Measurements from ENCODE around the gene CTF1. TPM values are rescaled to one million over a fixed set of nuclear protein-coding genes. Genes with fewer than 3 reads are reported as not detected.
"Not testable (repeated sequence)": the region's sequence is repeated elsewhere in the genome, so short reads cannot be mapped to it uniquely, and the experiment has no call there.

CTF1 gene
- total RNA-seq, 4 donors from 2014 or later, result 5.1 to 14.6 (median 6.2) TPM

- no peaks in the 10 kb centered on the region for H3K9me3 ChIP-seq
- H3K36me3 ChIP-seq, result peaks cover 0 to 16% of the 10 kb centered on the region in 2 donors
- H3K27ac ChIP-seq, result no peak overlapping the region
- H3K27me3 ChIP-seq, result no peaks in the 10 kb centered on the region
- no CpG with 5 or more reads among the region's 3 CpGs for WGBS, 2 donors (ENCODE audit: low coverage in 1 of 2)
- H3K4me3 ChIP-seq, result no peak overlapping the region
- ATAC-seq, result no peak
- no peaks in the 10 kb centered on the region for H3K4me1 ChIP-seq
- TF ChIP-seq POLR2A (IDR thresholded peaks at IDR 0.05) (no peak), POLR2AphosphoS5 (IDR thresholded peaks at IDR 0.05) (no peak), EP300 (IDR thresholded peaks at IDR 0.05) (no peak), CTCF (IDR thresholded peaks at IDR 0.05) (no peak)
Measured at GRCh38 chr16:30858111-30858495, 38.3 kb upstream of the CTF1 start.

DNA sequence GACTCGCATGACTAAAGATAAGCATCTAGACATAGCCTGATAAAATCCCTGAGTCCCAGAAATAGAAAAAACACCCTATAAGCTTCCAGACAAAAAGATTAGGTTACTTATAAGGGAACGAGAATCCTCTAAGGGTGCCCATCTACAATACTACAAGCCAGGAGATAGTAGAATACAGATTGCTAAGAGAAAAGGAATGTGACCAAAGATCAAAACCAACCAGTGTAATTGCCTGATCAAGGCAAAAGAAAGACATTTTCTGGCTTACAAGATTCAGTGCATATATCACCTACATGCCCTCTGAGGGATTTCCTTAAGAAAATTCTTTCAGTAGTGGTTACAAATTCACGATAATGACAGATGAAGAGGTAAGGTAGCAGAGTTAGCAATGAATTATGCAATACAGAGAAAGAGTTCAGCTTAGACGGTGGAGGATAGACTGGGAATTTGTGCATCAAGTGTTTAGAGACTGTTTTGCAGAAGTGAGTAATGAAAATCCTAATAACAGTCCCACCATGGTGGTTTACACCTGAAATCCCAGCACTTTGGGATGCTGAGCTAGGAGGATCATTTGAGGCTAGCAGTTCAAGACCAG is 37.5 kb upstream of the CTF1 start:
- 78 to 100% methylated on average over 1 to 4 of the region's 4 CpGs for WGBS, 2 donors (ENCODE audit: low coverage in 1 of 2)

GRCh38 chr16:30860729-30861128 is 35.7 kb upstream of the CTF1 start:
- H3K36me3 ChIP-seq, ATAC-seq: not testable (repeated sequence)
- WGBS, 2 donors (ENCODE audit: low coverage in 1 of 2), result 77 to 92% methylated on average over 2 to 4 of the region's 7 CpGs

More for the DNA sequence above, 37.5 kb upstream of the CTF1 start:
- peaks cover 0 to 7% of the 10 kb centered on the region in 2 donors for H3K36me3 ChIP-seq
- no peaks in the 10 kb centered on the region for H3K27me3 ChIP-seq
- TF ChIP-seq POLR2AphosphoS5 (IDR thresholded peaks at IDR 0.05) (no peak), CTCF (IDR thresholded peaks at IDR 0.05) (no peak), POLR2A (IDR thresholded peaks at IDR 0.05) (no peak), EP300 (IDR thresholded peaks at IDR 0.05) (no peak)
- no peak overlapping the region for H3K27ac ChIP-seq
- H3K9me3 ChIP-seq, result no peaks in the 10 kb centered on the region
- no peak for ATAC-seq
- no peak overlapping the region for H3K4me3 ChIP-seq
- H3K4me1 ChIP-seq, result no peaks in the 10 kb centered on the region

DNA sequence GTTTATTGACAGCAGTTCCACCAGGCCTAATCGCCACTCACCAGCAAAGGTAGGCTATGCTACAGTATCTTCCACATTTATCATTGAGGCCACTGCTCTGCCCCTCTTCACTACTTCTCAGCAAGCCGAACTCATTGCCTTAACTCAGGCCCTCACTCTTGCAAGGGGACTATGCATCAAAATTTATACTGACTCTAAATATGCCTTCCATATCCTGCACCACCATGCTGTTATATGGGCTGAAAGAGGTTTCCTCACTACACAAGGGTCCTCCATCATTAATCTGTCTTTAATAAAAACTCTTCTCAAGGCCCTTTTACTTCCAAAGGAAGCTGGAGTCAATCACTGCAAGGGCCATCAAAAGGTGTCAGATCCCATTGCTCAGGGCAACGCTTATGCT is 33.2 kb upstream of the CTF1 start:
- not testable (repeated sequence) for H3K9me3 ChIP-seq, H3K36me3 ChIP-seq, H3K27me3 ChIP-seq, ATAC-seq, H3K4me1 ChIP-seq, H3K27ac ChIP-seq, H3K4me3 ChIP-seq
- WGBS, 2 donors (ENCODE audit: low coverage in 1 of 2), result 89 to 91% methylated on average over 1 to 3 of the region's 3 CpGs

More at GRCh38 chr16:30860729-30861128, 35.7 kb upstream of the CTF1 start:
- not testable (repeated sequence) for H3K4me3 ChIP-seq, H3K9me3 ChIP-seq, H3K4me1 ChIP-seq, H3K27me3 ChIP-seq, H3K27ac ChIP-seq

DNA sequence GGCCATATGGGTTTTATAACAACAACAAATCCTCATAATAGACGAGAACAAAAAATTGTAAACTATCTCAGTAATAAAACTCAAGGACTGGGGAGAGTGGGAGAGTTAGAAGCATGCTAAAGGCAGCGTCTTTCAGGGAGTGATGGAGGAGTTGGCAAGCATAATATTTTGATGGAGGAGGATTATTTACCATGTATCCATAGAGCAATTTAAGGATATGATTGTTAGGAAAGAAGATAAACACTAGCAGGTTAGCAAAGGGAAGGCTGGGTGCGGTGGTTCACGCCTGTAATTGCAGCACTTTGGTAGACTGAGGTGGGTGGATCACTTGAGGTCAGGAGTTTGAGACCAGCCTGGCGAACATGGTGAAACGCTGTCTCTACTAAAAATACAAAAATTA is 30.4 kb upstream of the CTF1 start:
- Histone ChIP-seq H3K4me1 (no peaks in the 10 kb centered on the region), H3K27ac (no peak overlapping the region), H3K27me3 (no peaks in the 10 kb centered on the region), H3K9me3 (no peaks in the 10 kb centered on the region), H3K36me3 (peaks cover 0 to 4% of the 10 kb centered on the region in 2 donors), H3K4me3 (no peak overlapping the region)
- no peak for ATAC-seq
- WGBS, 2 donors (ENCODE audit: low coverage in 1 of 2), result 77 to 88% methylated on average over 6 of the region's 6 CpGs
- TF ChIP-seq CTCF (IDR thresholded peaks at IDR 0.05), result no peak
- TF ChIP-seq POLR2AphosphoS5 (IDR thresholded peaks at IDR 0.05), result no peak

DNA sequence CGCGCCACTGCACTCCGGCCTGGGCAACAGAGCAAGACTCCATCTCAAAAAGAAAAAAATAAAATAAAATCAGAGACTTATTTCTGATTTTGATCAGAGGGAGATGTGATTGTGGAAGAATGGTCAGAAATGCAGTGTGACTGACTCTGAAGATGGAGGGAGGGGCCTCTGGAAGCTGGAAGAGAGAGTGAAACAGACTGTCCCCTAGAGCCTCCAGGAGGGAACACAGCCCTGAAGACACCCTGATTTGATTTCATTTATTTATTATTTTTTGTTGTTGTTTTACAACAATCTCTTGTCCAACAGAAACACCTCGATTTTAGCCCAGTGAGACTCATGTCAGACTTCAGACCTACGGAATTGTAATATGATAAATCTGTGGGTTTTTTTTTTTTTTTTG is 28.7 kb upstream of the CTF1 start:
- no peak overlapping the region for H3K27ac ChIP-seq
- TF ChIP-seq POLR2AphosphoS5 (IDR thresholded peaks at IDR 0.05), result no peak
- TF ChIP-seq EP300 (IDR thresholded peaks at IDR 0.05), result no peak
- no peak for TF ChIP-seq CTCF (IDR thresholded peaks at IDR 0.05)
- no peak for TF ChIP-seq POLR2A (IDR thresholded peaks at IDR 0.05)
- WGBS, 2 donors (ENCODE audit: low coverage in 1 of 2), result 90 to 93% methylated on average over 5 of the region's 5 CpGs
- ATAC-seq, result no peak
- peaks cover 0 to 4% of the 10 kb centered on the region in 2 donors for H3K36me3 ChIP-seq
- no peaks in the 10 kb centered on the region for H3K9me3 ChIP-seq
- H3K4me3 ChIP-seq, result no peak overlapping the region
- H3K4me1 ChIP-seq, result no peaks in the 10 kb centered on the region
- H3K27me3 ChIP-seq, result no peaks in the 10 kb centered on the region
